Liver (tissue), 9 donors: ENCODE data around the gene ERBB3. TPM values are rescaled to one million over a fixed set of nuclear protein-coding genes. Genes with fewer than 3 reads are reported as not detected.

Source experiments
- DNase-seq: peaks from one replicate; pipeline ENCODE4 v3.0.0-alpha.2; 2017; ENCODE audit warnings: low spot score
- H3K27ac ChIP-seq, 2 donors: one replicate each; pipeline ENCODE4 v1.7.0; 2013; ENCODE audit warnings: inconsistent platforms in 2 of 2, low read length in 2 of 2, control low read depth in 1 of 2, low read depth in 1 of 2, mild to moderate bottlenecking in 1 of 2
- H3K27me3 ChIP-seq, 4 donors: one replicate each; pipeline versions ENCODE4 v1.6.1 to v1.7.0; 2013; ENCODE audit warnings: low read length in 3 of 4, inconsistent platforms in 1 of 4, mild to moderate bottlenecking in 1 of 4, moderate library complexity in 1 of 4; ENCODE audit not compliant: control insufficient read depth in 4 of 4, insufficient read depth in 4 of 4
- H3K36me3 ChIP-seq, 4 donors: one replicate each; pipeline versions ENCODE4 v1.6.1 to v1.7.0; 2013; ENCODE audit warnings: low read length in 3 of 4, mild to moderate bottlenecking in 3 of 4, low read depth in 1 of 4, moderate library complexity in 1 of 4; ENCODE audit not compliant: control insufficient read depth in 4 of 4, insufficient read depth in 3 of 4
- H3K4me1 ChIP-seq, 4 donors: one replicate each; pipeline versions ENCODE4 v1.6.1 to v1.7.0; 2013; ENCODE audit warnings: low read length in 3 of 4, mild to moderate bottlenecking in 3 of 4, moderate library complexity in 1 of 4; ENCODE audit not compliant: control insufficient read depth in 4 of 4, insufficient read depth in 4 of 4
- H3K4me3 ChIP-seq, 3 donors: one replicate each; pipeline versions ENCODE4 v1.6.1 to v1.7.0; 2013; ENCODE audit warnings: low read length in 3 of 3, control low read depth in 1 of 3, low read depth in 1 of 3, mild to moderate bottlenecking in 1 of 3
- H3K9ac ChIP-seq, 2 donors: one replicate each; pipeline ENCODE4 v1.7.0; 2013; ENCODE audit warnings: low read length in 2 of 2, mild to moderate bottlenecking in 2 of 2, moderate library complexity in 2 of 2, control low read depth in 1 of 2, low read depth in 1 of 2
- H3K9me3 ChIP-seq, 4 donors: one replicate each; pipeline versions ENCODE4 v1.6.1 to v1.7.0; 2013; ENCODE audit warnings: low read length in 3 of 4; ENCODE audit not compliant: control insufficient read depth in 4 of 4
- ATF3 ChIP-seq: IDR thresholded peaks from 2 replicates; pipeline ENCODE4 v1.6.1; 2016; ENCODE audit warnings: antibody characterized with exemption
- EGR1 ChIP-seq, 2 donors: IDR thresholded peaks; 2 replicates each; pipeline ENCODE4 v1.6.1; 2016 to 2018; ENCODE audit warnings: antibody characterized with exemption in 2 of 2, low read depth in 2 of 2
- GABPA ChIP-seq, 2 donors: IDR thresholded peaks in 1 of 2; conservative IDR thresholded peaks in 1 of 2; 2 replicates each; pipeline ENCODE4 v1.6.1; 2016; ENCODE audit warnings: antibody characterized with exemption in 2 of 2, mild to moderate bottlenecking in 1 of 2, moderate library complexity in 1 of 2
- HNF4A ChIP-seq, 2 donors: conservative IDR thresholded peaks; 2 replicates each; pipeline ENCODE4 v1.6.1; 2016; ENCODE audit warnings: antibody characterized with exemption in 2 of 2, mild to moderate bottlenecking in 2 of 2
- JUND ChIP-seq, 2 donors: IDR thresholded peaks; 2 replicates each; pipeline ENCODE4 v1.6.1; 2016; ENCODE audit warnings: antibody characterized with exemption in 2 of 2
- NR2F2 ChIP-seq: IDR thresholded peaks from 2 replicates; pipeline ENCODE4 v1.6.1; 2016; ENCODE audit warnings: antibody characterized with exemption
- RAD21 ChIP-seq, 2 donors: IDR thresholded peaks; 2 replicates each; pipeline ENCODE4 v1.6.1; 2016; ENCODE audit warnings: antibody characterized with exemption in 2 of 2, mild to moderate bottlenecking in 2 of 2
- REST ChIP-seq: IDR thresholded peaks from 2 replicates; pipeline ENCODE4 v1.6.1; 2016; ENCODE audit warnings: antibody characterized with exemption, mild to moderate bottlenecking
- RXRA ChIP-seq, 2 donors: IDR thresholded peaks; 2 replicates each; pipeline ENCODE4 v1.6.1; 2017 to 2018; ENCODE audit warnings: antibody characterized with exemption in 2 of 2, mild to moderate bottlenecking in 1 of 2
- TAF1 ChIP-seq: conservative IDR thresholded peaks from 2 replicates; pipeline ENCODE4 v1.6.1; 2016; ENCODE audit warnings: antibody characterized with exemption, mild to moderate bottlenecking
- YY1 ChIP-seq: IDR thresholded peaks from 2 replicates; pipeline ENCODE4 v1.6.1; 2016; ENCODE audit warnings: antibody characterized with exemption, mild to moderate bottlenecking
- WGBS: extraction: QIAGEN DNeasy Blood & Tissue Kit; methylation state at CpG from one replicate; pipeline ENCODE4 v1.1.7; 2013; 5-methylcytosine and 5-hydroxymethylcytosine counted together
- polyA plus RNA-seq, 2 donors: library from polyadenylated mRNA; stranded (reverse) in 1 of 2; unstranded in 1 of 2; fragments of 200-250 nt in 1 of 2; fragments of >200 nt in 1 of 2; fragmentation: Nextera tagmentation in 1 of 2; extraction: Ambion mirVana in 1 of 2; gene quantifications; one replicate each; pipeline versions ENCODE4 v1.2.1 to v1.2.3, GENCODE V29; 2013 to 2015
- total RNA-seq, 2 donors: library from RNA; depleted of rRNA; stranded (reverse); fragments of >200 nt; gene quantifications; one replicate each; pipeline ENCODE4 v1.2.3, GENCODE V29; 2014
- TF ChIP-seq, protein P1 (sequence below): fragments of 150-350 bp; IDR thresholded peaks from 2 replicates; pipeline ENCODE4 v1.5.1; 2017; ENCODE audit warnings: improper control_type of control experiment, low read depth, low read length; ENCODE audit not compliant: missing input control
- donor health status: healthy.
- donor health status: healthy.
- donor health status: healthy.
- donor health status: healthy.
- donor health status: healthy.

Gene ERBB3
- total and polyA plus RNA-seq, 4 donors, result 32.4 to 141 (median 51.6) TPM

DNA sequence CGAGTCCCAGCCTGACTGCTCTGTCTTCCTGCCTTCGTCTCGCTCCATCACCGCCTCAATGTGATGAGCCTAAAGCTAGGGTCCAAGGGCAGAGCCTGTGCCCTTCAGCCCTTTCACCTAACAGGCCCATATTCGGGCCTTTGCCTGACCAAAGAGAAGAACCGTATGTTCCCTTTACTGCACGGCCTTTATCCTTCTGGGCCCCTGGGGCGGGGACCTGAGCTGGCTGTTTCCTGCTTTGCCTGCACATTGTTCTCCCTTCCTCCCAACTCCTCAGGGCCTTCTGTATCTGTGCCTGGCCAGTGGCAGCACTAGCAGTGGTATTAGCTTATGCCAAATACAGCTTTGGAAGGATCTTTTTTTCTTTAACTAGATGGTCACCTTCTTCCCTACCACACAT, 63.9 kb downstream of the ERBB3 start:
- no peak for DNase-seq
- Histone ChIP-seq H3K27ac (no peak overlapping the region), H3K9me3 (no peaks in the 10 kb centered on the region), H3K4me3 (no peak overlapping the region), H3K27me3 (no peaks in the 10 kb centered on the region), H3K9ac (no peak overlapping the region), H3K36me3 (peaks cover 11 to 50% (median 38%) of the 10 kb centered on the region in 4 donors), H3K4me1 (peaks cover 0 to 5% (median 0%) of the 10 kb centered on the region in 4 donors)
- TF ChIP-seq REST, result no peak
- TF ChIP-seq NR2F2, result peak; percentile 66
- WGBS, result 82% methylated on average over 8 of the region's 8 CpGs

DNA sequence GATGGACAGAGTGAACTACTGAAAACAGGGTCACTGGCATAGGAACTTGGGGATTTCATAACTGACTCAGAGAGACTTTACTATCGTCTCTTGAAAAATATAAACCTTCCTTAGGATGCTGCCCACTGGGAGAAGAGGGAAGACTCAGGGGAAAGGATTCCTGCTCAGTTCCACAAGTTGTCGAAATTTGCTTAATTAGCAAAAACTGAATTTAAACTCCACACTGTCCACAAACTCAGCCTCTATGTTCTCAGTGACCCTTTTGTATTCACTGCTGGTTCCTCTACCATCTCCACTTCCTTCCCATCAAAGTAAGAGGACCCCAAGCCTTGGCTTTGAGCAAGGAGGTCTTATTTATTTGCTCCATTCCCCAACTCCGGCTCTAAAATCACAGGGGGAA, 65.3 kb downstream of the ERBB3 start:
- TF ChIP-seq TAF1, result no peak
- TF ChIP-seq, protein P1, sequence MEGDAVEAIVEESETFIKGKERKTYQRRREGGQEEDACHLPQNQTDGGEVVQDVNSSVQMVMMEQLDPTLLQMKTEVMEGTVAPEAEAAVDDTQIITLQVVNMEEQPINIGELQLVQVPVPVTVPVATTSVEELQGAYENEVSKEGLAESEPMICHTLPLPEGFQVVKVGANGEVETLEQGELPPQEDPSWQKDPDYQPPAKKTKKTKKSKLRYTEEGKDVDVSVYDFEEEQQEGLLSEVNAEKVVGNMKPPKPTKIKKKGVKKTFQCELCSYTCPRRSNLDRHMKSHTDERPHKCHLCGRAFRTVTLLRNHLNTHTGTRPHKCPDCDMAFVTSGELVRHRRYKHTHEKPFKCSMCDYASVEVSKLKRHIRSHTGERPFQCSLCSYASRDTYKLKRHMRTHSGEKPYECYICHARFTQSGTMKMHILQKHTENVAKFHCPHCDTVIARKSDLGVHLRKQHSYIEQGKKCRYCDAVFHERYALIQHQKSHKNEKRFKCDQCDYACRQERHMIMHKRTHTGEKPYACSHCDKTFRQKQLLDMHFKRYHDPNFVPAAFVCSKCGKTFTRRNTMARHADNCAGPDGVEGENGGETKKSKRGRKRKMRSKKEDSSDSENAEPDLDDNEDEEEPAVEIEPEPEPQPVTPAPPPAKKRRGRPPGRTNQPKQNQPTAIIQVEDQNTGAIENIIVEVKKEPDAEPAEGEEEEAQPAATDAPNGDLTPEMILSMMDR, result no peak
- no peak for TF ChIP-seq HNF4A (conservative IDR thresholded peaks at IDR 0.05)
- no peak for TF ChIP-seq RAD21 (IDR thresholded peaks at IDR 0.05)
- TF ChIP-seq NR2F2, result no peak
- TF ChIP-seq GABPA (IDR thresholded peaks at IDR 0.05 in 1 of 2, conservative IDR thresholded peaks at IDR 0.05 in 1 of 2), result no peak
- no peak for TF ChIP-seq RXRA (IDR thresholded peaks at IDR 0.05)
- TF ChIP-seq YY1, result no peak
- TF ChIP-seq ATF3, result no peak
- no peak for TF ChIP-seq JUND (IDR thresholded peaks at IDR 0.05)
- no peak for TF ChIP-seq EGR1 (IDR thresholded peaks at IDR 0.05; ENCODE audit: low read depth in 2 of 2)
- Histone ChIP-seq H3K27ac (no peak overlapping the region), H3K4me1 (peaks cover 0 to 5% (median 0%) of the 10 kb centered on the region in 4 donors), H3K9me3 (no peaks in the 10 kb centered on the region), H3K4me3 (no peak overlapping the region), H3K9ac (no peak overlapping the region), H3K27me3 (no peaks in the 10 kb centered on the region), H3K36me3 (peaks cover 11 to 42% (median 31%) of the 10 kb centered on the region in 4 donors)
- no peak for DNase-seq
- 93% methylated on average over 3 of the region's 3 CpGs for WGBS
